ENCODE results near the gene FAAP20.

DNA sequence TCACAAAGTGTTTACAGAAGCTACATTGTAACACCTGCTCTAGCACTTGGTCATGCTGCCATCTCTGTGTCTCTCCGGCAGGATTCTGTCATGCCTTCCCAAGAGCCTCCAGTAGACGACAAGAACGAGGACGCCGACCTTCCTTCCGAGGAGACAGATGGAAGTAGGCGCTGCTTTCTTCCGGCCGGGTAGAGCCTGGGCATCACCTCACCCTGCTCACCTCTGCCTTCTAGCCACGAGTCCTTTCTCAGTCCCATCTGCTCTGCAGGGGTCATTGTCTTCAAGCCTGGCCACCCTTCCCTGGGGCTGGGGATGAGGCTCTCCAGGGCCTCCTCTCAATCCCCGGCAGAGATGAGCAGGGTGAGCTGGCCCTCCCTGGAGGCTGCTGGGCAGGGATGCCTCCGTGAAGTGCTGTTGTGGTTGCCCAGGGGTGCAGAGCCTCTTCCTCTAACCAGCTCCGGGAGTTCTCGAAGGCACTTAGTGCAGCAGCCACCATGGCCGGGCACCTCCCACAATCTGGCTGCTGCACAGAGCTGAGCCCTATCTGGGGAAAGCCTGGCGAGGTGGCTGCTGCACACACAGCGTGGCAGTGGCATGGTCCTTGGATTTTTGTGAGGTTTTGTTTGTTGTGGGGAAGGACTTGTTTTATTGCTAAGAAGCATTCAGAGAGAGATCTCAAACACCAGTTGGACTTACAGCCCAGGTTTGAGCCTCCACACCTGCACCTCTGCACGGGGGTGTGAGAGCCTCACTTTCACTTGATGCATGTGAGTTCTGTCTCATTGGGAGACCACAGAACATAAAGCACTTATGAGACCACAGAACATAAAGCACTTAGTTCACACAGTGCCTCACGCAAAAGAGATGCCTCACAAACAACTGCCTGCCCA is 48.4 kb downstream of the FAAP20 start:
- TF ChIP-seq, protein P1, sequence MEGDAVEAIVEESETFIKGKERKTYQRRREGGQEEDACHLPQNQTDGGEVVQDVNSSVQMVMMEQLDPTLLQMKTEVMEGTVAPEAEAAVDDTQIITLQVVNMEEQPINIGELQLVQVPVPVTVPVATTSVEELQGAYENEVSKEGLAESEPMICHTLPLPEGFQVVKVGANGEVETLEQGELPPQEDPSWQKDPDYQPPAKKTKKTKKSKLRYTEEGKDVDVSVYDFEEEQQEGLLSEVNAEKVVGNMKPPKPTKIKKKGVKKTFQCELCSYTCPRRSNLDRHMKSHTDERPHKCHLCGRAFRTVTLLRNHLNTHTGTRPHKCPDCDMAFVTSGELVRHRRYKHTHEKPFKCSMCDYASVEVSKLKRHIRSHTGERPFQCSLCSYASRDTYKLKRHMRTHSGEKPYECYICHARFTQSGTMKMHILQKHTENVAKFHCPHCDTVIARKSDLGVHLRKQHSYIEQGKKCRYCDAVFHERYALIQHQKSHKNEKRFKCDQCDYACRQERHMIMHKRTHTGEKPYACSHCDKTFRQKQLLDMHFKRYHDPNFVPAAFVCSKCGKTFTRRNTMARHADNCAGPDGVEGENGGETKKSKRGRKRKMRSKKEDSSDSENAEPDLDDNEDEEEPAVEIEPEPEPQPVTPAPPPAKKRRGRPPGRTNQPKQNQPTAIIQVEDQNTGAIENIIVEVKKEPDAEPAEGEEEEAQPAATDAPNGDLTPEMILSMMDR (IDR thresholded peaks at IDR 0.05; ENCODE audit: poor library complexity), result no peak
- no peak for TF ChIP-seq EZH2 (IDR thresholded peaks at IDR 0.05; ENCODE audit: borderline replicate concordance)

All from hepatocyte (in vitro differentiated cells).